Measurements from ENCODE around the gene CFAP73.
"Not testable (repeated sequence)": the region's sequence is repeated elsewhere in the genome, so short reads cannot be mapped to it uniquely, and the experiment has no call there.

Gene CFAP73

DNA sequence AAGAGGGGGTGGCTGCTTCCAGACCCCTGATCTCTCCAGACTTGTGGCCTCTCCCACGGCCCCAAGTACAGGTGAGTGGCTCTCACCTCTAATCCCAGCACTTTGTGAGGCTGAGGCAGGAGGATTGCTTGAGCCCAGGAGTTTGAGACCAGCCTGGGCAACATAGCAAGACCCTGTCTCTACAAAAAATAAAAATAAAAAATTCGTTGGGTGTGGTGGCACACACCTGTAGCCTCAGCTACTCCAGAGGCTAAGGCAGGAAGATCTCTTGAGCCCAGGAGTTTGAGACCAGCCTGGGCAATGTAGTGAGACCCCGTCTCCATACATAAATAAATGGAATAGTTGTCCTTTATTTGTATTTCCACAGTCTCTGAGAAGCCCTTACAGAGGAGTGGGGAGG, 7.8 kb upstream of the CFAP73 start:
- DNase-seq: not testable (repeated sequence)

DNA sequence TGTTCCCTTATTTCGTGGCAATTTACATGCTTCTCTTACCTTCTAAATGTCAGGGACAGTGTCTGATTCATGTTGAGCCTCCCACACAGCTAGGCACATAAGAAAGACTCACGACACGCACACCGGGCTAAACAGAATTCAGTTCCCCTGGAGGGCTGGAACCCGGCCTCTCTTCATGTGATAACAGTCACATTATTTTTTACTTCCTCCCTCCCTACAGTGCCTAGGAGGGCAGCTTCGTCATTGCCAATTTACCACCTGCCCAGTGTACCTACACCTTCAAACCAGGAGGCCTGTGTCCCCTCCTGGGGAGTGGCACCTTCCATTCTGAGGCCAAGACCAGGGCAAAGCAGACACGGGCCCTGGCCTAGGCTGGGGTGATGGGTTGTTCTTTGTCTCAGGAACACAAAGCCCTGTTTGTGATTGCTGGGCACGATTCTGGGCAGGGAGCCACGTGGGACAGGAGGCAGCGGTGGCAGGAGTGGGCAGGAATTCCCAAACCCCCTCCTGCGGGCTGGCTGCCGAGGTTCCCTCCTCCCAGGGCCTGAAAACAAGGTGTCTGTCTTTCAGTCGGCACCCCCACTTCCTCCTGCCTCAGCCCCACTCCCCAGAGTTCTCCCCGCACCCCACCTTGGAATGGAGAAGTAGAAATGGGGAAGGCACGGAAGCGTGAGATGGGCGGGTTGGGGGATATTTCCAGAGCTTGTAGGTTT, 7.2 kb upstream of the CFAP73 start:
- DNase-seq: peak; percentile 26 to 94 (median 82)

DNA sequence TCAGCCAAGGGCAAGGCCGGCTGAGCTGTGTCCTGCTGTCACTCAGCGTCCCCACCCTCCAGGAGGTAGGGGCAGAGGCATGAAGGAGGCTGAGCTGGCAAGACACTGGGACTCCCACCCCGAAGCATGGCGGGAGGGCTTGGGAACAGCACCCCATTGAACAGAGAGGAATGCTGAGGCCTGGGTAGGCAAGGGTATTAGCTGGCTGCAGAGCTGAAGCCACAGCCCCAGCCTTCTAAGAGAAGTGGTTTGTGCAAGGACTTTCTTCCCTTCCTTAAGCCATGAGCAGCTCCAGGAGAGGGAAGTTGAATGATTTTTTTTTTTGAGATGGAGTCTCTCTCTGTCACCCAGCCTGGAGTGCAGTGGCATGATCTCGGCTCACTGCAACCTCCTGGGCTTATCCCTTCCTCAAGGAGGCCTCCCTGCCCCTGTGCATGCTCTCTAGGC, 6.6 kb upstream of the CFAP73 start:
- DNase-seq: peak in 2 of 56 donors; percentile 53 to 59

GRCh38 chr12:113143959-113144358, 5.6 kb upstream of the CFAP73 start:
- no peak for DNase-seq

- DNase-seq: no peak
Measured at GRCh38 chr12:113144806-113145205, 4.7 kb upstream of the CFAP73 start.

GRCh38 chr12:113145720-113146551, 3.6 kb upstream of the CFAP73 start:
- no peak for DNase-seq

DNA sequence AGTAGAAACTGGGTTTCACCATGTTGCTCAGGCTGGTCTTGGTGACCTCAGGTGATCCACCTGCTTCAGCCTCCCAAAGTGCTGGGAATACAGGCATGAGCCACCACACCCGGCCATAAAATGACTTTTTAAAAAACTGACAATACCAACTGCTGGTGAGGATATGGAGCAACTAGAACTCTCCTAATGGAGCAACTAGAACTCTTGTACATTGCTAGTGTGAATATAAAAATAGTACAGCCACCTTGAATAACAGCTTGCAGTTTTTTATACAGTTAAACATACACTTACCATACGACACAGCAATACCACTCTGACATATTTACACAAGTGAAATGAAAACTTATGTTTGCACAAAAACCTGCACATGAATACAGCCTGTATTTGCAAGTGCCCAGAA, 2.5 kb upstream of the CFAP73 start:
- DNase-seq: no peak

- DNase-seq: no peak
Measured at GRCh38 chr12:113151655-113152054, 2.1 kb downstream of the CFAP73 start.

DNA sequence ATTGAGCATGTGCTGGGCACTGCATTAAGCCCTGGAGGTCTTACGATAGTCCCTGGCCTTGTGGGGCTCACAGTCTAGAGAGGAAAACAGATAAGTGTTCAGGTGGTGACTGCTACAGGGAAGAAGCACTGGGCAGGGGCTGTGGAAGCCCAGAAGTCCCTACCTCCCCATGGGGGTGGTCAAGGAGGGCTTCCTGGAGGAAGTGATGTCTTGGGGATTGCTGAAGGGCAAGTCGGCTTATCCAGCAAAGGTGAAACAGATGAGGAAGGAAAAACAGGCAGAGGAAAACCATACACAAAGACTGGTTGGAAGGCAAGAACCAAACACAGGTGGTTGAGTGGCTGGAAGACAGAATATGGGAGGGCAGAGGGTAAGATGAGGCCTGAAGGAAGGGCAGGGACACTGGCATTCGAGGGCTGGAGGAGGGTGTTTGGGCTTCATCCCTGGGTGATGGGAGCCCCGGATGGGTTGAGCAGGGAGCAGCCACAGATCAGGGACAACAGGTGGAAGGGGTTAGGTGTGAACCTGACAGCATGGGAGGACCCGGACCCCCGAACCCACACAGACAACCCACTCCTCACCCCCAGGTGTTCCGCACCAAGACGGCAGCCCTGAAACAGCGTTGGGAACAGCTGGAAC, 2.8 kb downstream of the CFAP73 start:
- DNase-seq: no peak

- DNase-seq: peak in 49 of 56 donors; percentile 20 to 82 (median 56)
Measured at GRCh38 chr12:113152835-113153814, 3.6 kb downstream of the CFAP73 start.

GRCh38 chr12:113154351-113154973, 4.9 kb downstream of the CFAP73 start:
- peak in 32 of 56 donors; percentile 8 to 76 (median 44) for DNase-seq

GRCh38 chr12:113155060-113155459, 5.5 kb downstream of the CFAP73 start:
- DNase-seq: peak in 1 of 56 donors; percentile 12

- DNase-seq: no peak
Measured at GRCh38 chr12:113155646-113156045, 6.1 kb downstream of the CFAP73 start.

DNA sequence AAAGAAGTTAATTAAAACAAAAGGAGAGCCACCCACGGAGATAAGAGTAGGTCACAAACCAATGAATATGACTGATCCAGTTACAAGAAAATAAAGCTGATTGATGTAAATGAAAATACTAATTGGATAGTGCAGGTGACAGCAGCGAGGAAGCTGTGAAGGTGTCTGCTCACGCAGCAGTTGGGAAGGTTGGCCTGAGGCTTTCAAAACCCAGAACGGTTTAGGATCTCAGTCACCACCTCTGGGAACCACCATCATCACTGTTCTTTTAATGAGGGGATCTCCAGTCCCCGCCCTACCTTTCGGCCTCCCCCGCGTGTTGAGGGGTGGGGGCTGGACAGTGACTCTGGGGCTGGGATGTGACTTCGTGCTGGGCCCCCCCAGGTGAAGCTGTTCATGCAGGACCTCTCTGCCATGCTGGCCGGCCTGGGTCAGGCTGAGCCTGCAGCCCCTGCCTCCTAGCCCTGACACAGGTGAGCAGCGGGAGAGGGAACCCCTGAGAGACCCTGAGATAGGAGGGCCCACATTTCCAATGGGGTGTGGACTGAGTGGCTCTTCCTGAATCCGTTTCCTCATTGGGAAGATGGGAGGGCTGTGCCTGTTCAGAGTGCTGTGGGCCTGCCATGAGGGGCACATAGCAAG, 7.8 kb downstream of the CFAP73 start:
- DNase-seq: no peak

GRCh38 chr12:113158439-113159203, 9.1 kb downstream of the CFAP73 start:
- DNase-seq: no peak

GRCh38 chr12:113159937-113160336, 10.4 kb downstream of the CFAP73 start:
- DNase-seq: peak in 40 of 56 donors; percentile 6 to 89 (median 54)

DNA sequence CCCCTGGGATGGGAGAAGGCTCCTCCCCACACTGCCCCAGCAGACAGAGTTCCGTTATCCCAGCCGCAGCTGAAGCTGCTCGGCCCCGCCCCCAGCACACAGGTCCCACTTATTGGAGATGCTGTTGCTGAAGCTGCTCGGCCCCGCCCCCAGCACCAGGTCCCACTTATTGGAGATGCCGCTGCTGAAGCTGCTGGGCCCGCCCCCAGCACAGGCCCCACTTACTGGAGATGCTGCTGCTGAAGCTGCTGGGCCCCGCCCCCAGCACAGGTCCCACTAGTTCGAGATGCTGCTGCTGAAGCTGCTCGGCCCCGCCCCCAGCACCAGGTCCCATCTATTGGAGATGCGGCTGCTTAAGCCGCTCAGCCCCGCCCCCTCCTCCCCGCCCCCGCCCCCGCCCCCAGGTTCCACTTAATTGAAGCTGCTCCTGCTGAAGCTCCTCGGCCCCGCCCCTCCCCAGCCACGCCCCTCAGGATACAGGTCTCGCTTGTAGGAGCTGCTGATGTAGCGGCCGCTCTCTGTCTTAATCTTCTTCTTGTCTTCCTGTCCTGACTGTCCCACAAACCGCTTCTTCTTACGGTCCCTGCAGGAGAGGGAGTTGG, 12.0 kb downstream of the CFAP73 start:
- DNase-seq: peak in 48 of 56 donors; percentile 4 to 97 (median 78)

All from nucleus accumbens (tissue), 56 donors.